Epithelial cell of prostate (primary cell): ENCODE measurements around the gene GSTCD.
"Not testable (repeated sequence)": the region's sequence is repeated elsewhere in the genome, so short reads cannot be mapped to it uniquely, and the experiment has no call there.

Source experiments
- DNase-seq: peaks from one replicate; pipeline ENCODE4 v3.0.0-alpha.2; 2011; ENCODE audit warnings: low read depth, low spot score
- H3K27ac ChIP-seq: fragments of 450-650 bp; 2 replicates; pipeline ENCODE4 v1.5.1; 2017; ENCODE audit warnings: mild to moderate bottlenecking

The GSTCD gene

GRCh38 chr4:105786748-105787147, 78.2 kb downstream of the GSTCD start:
- no peak for DNase-seq

GRCh38 chr4:105797225-105797624, 88.6 kb downstream of the GSTCD start:
- no peak overlapping the region for H3K27ac ChIP-seq
- DNase-seq, result no peak

More at GRCh38 chr4:105786748-105787147, 78.2 kb downstream of the GSTCD start:
- no peak overlapping the region for H3K27ac ChIP-seq

GRCh38 chr4:105805501-105806120, 97.0 kb downstream of the GSTCD start:
- no peak overlapping the region for H3K27ac ChIP-seq
- no peak for DNase-seq

- no peak overlapping the region for H3K27ac ChIP-seq
These were observed 98.9 kb downstream of the GSTCD start for GRCh38 chr4:105807496-105807895.

GRCh38 chr4:105808030-105808749, 99.6 kb downstream of the GSTCD start:
- DNase-seq, result no peak
- H3K27ac ChIP-seq, result peak overlapping the region; percentile 57

More at GRCh38 chr4:105807496-105807895, 98.9 kb downstream of the GSTCD start:
- DNase-seq, result no peak

GRCh38 chr4:105808750-105809041, 100.1 kb downstream of the GSTCD start:
- DNase-seq, result peak; percentile 10
- peak overlapping the region; percentile 57 for H3K27ac ChIP-seq

- no peak for DNase-seq
- H3K27ac ChIP-seq, result no peak overlapping the region
These were observed 107.1 kb downstream of the GSTCD start for GRCh38 chr4:105815701-105816100.

- no peak for DNase-seq
- H3K27ac ChIP-seq, result no peak overlapping the region
These were observed 113.5 kb downstream of the GSTCD start for GRCh38 chr4:105822061-105822460.

- no peak for DNase-seq
These were observed 119.5 kb downstream of the GSTCD start for GRCh38 chr4:105828074-105828473.

GRCh38 chr4:105831189-105831588, 122.6 kb downstream of the GSTCD start:
- no peak overlapping the region for H3K27ac ChIP-seq
- no peak for DNase-seq

More at GRCh38 chr4:105828074-105828473, 119.5 kb downstream of the GSTCD start:
- no peak overlapping the region for H3K27ac ChIP-seq

GRCh38 chr4:105835177-105835576, 126.6 kb downstream of the GSTCD start:
- no peak overlapping the region for H3K27ac ChIP-seq
- DNase-seq, result no peak

- no peak for DNase-seq
- no peak overlapping the region for H3K27ac ChIP-seq
These were observed 128.0 kb downstream of the GSTCD start for GRCh38 chr4:105836537-105836936.

- no peak overlapping the region for H3K27ac ChIP-seq
- no peak for DNase-seq
These were observed 128.5 kb downstream of the GSTCD start for GRCh38 chr4:105837037-105837436.

GRCh38 chr4:105838082-105838481, 129.5 kb downstream of the GSTCD start:
- no peak for DNase-seq
- no peak overlapping the region for H3K27ac ChIP-seq

- H3K27ac ChIP-seq, result no peak overlapping the region
- DNase-seq, result no peak
These were observed 132.0 kb downstream of the GSTCD start for GRCh38 chr4:105840426-105841174.

- DNase-seq, result no peak
- no peak overlapping the region for H3K27ac ChIP-seq
These were observed 135.4 kb downstream of the GSTCD start for GRCh38 chr4:105843941-105844340.

GRCh38 chr4:105845559-105845958, 137.0 kb downstream of the GSTCD start:
- DNase-seq, result no peak
- H3K27ac ChIP-seq, result no peak overlapping the region

- DNase-seq, H3K27ac ChIP-seq: not testable (repeated sequence)
These were observed 139.8 kb downstream of the GSTCD start for GRCh38 chr4:105848359-105848758.

- DNase-seq, result no peak
- H3K27ac ChIP-seq, result no peak overlapping the region
These were observed 142.6 kb downstream of the GSTCD start for GRCh38 chr4:105851196-105851595.

- DNase-seq, result not testable (repeated sequence)
These were observed 143.6 kb downstream of the GSTCD start for GRCh38 chr4:105852230-105852629.

GRCh38 chr4:105858466-105859040, 150.0 kb downstream of the GSTCD start:
- H3K27ac ChIP-seq, result no peak overlapping the region
- no peak for DNase-seq

More at GRCh38 chr4:105852230-105852629, 143.6 kb downstream of the GSTCD start:
- H3K27ac ChIP-seq, result not testable (repeated sequence)
